PC-3 (cell line): Measurements from ENCODE around the gene ZFP92. TPM values are rescaled to one million over a fixed set of nuclear protein-coding genes. Genes with fewer than 3 reads are reported as not detected.

Experiments
- ATAC-seq: fragments of 200-7000 bp; cut with Tn5 transposase; 2 replicates; pipeline ENCODE4 v1.9.1; 2020; ENCODE audit warnings: mild to moderate bottlenecking, moderate library complexity
- BruUV-seq: library from RNA; stranded (reverse); fragments of 400-500 nt; replicated peaks from 2 replicates; lab custom pipeline; 2021; lab: Mats Ljungman, UMichigan
- CTCF ChIA-PET: fragments of 300-600 bp; sonication (Branson Sonifier 250); formaldehyde crosslinking; loops from one replicate; lab custom pipeline; 2022; ENCODE audit warnings: antibody characterized with exemption; lab: Charles Lee
- POLR2A ChIA-PET: fragments of 300-600 bp; sonication (Branson Sonifier 250); formaldehyde crosslinking; loops from one replicate; lab custom pipeline; 2022; ENCODE audit warnings: antibody characterized with exemption; ENCODE audit not compliant: unreplicated experiment; lab: Charles Lee
- DNase-seq: peaks from one replicate; pipeline ENCODE4 v3.0.0-alpha.2; 2015
- H2AFZ ChIP-seq: fragments of 300-600 bp; sonication (generic); 2 replicates; pipeline ENCODE4 v1.6.0; 2016; ENCODE audit warnings: antibody characterized with exemption, low read length
- H3F3A ChIP-seq: fragments of 300-600 bp; sonication (generic); one replicate; pipeline ENCODE4 v1.6.0; 2017; ENCODE audit warnings: antibody characterized with exemption, low read length, control low read depth, mild to moderate bottlenecking; ENCODE audit not compliant: unreplicated experiment
- H3K27ac ChIP-seq: fragments of 300-600 bp; sonication (generic); 2 replicates; pipeline ENCODE4 v1.5.1; 2016; ENCODE audit warnings: mild to moderate bottlenecking, low read length
- H3K27me3 ChIP-seq: fragments of 300-600 bp; sonication (generic); 2 replicates; pipeline ENCODE4 v1.6.1; 2016; ENCODE audit warnings: low read length, mixed read lengths
- H3K36me3 ChIP-seq: fragments of 300-600 bp; sonication (generic); 2 replicates; pipeline ENCODE4 v1.6.1; 2016; ENCODE audit warnings: low read depth, mixed run types, low read length, mixed read lengths
- H3K4me1 ChIP-seq: fragments of 300-600 bp; sonication (generic); 2 replicates; pipeline ENCODE4 v1.5.1; 2016; ENCODE audit warnings: low read length; ENCODE audit not compliant: insufficient read depth
- H3K4me2 ChIP-seq: fragments of 300-600 bp; sonication (generic); 2 replicates; pipeline ENCODE4 v1.6.0; 2016; ENCODE audit warnings: low read length
- H3K4me3 ChIP-seq: fragments of 300-600 bp; sonication (generic); 2 replicates; pipeline ENCODE4 v1.5.1; 2016; ENCODE audit warnings: mild to moderate bottlenecking, low read length, mixed read lengths
- H3K79me2 ChIP-seq: fragments of 300-600 bp; sonication (generic); 2 replicates; pipeline ENCODE4 v1.6.1; 2017; ENCODE audit warnings: low read length, mixed read lengths
- H3K9ac ChIP-seq: fragments of 300-600 bp; sonication (generic); 2 replicates; pipeline ENCODE4 v1.6.0; 2016; ENCODE audit warnings: mild to moderate bottlenecking, low read length
- H3K9me2 ChIP-seq: fragments of 300-600 bp; sonication (generic); replicated peaks from 2 replicates; pipeline ENCODE4 v1.6.1; 2016; ENCODE audit warnings: mixed run types, low read length, mixed read lengths
- H3K9me3 ChIP-seq: fragments of 300-600 bp; sonication (generic); 2 replicates; pipeline ENCODE4 v1.6.1; 2016; ENCODE audit warnings: low read length, mixed read lengths
- H4K20me1 ChIP-seq: fragments of 300-600 bp; sonication (generic); 2 replicates; pipeline ENCODE4 v1.6.1; 2016; ENCODE audit warnings: low read length, mixed read lengths
- EZH2 ChIP-seq: fragments of 300-600 bp; sonication (generic); IDR thresholded peaks from one replicate; pipeline ENCODE4 v1.6.1; 2017; ENCODE audit warnings: antibody characterized with exemption, mild to moderate bottlenecking, low read length; ENCODE audit not compliant: unreplicated experiment
- EZH2phosphoT487 ChIP-seq: fragments of 300-600 bp; sonication (generic); IDR thresholded peaks from 2 replicates; pipeline ENCODE4 v1.6.1; 2018; ENCODE audit warnings: mild to moderate bottlenecking, antibody characterized with exemption, low read length, borderline replicate concordance
- intact Hi-C: fragments of 100-400 bp; cut with micrococcal nuclease; formaldehyde crosslinking; loops from 2 replicates; pipeline ENCODE4 v1.9.0; 2023
- total RNA-seq: library from RNA; depleted of rRNA; stranded (reverse); fragments of >200 nt; gene quantifications from 2 replicates; pipeline ENCODE4 v1.2.3, GENCODE V29; 2014
- TF ChIP-seq, protein P1 (sequence below): fragments of 300-600 bp; sonication (generic); conservative IDR thresholded peaks from 2 replicates; pipeline ENCODE4 v1.5.1; 2017; ENCODE audit warnings: antibody characterized with exemption, low read depth, mild to moderate bottlenecking, low read length

Gene ZFP92
- total RNA-seq, 1 experiment from 2014 or later: not detected

GRCh38 chrX:153394612-153395011, 16.7 kb upstream of the ZFP92 start:
- H3K4me3 ChIP-seq: no peak overlapping the region
- intact Hi-C loops: no loop called here
- H3K27me3 ChIP-seq: 0 out of 2 replicates have a peak, but pooled peaks cover 3% of the 10 kb centered on the region
- ChIA-PET CTCF (no interaction called here), POLR2A (no interaction called here)
- H3K4me1 ChIP-seq: no peaks in the 10 kb centered on the region
- H3K9me3 ChIP-seq: no peaks in the 10 kb centered on the region
- no peaks in the 10 kb centered on the region for H4K20me1 ChIP-seq
- no TSS peak for BruUV-seq
- no peak overlapping the region for H2AFZ ChIP-seq
- ATAC-seq: no peak
- no peak overlapping the region for H3K4me2 ChIP-seq
- TF ChIP-seq, protein P1, sequence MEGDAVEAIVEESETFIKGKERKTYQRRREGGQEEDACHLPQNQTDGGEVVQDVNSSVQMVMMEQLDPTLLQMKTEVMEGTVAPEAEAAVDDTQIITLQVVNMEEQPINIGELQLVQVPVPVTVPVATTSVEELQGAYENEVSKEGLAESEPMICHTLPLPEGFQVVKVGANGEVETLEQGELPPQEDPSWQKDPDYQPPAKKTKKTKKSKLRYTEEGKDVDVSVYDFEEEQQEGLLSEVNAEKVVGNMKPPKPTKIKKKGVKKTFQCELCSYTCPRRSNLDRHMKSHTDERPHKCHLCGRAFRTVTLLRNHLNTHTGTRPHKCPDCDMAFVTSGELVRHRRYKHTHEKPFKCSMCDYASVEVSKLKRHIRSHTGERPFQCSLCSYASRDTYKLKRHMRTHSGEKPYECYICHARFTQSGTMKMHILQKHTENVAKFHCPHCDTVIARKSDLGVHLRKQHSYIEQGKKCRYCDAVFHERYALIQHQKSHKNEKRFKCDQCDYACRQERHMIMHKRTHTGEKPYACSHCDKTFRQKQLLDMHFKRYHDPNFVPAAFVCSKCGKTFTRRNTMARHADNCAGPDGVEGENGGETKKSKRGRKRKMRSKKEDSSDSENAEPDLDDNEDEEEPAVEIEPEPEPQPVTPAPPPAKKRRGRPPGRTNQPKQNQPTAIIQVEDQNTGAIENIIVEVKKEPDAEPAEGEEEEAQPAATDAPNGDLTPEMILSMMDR: no peak
- no peak for TF ChIP-seq EZH2phosphoT487
- TF ChIP-seq EZH2: no peak
- H3K79me2 ChIP-seq: no peaks in the 10 kb centered on the region
- no peaks in the 10 kb centered on the region for H3F3A ChIP-seq
- no peaks in the 10 kb centered on the region for H3K9me2 ChIP-seq
- no peak for DNase-seq
- H3K36me3 ChIP-seq: no peaks in the 10 kb centered on the region
- H3K27ac ChIP-seq: no peak overlapping the region
- H3K9ac ChIP-seq: no peak overlapping the region

- no peaks in the 10 kb centered on the region for H3K9me2 ChIP-seq
- no peaks in the 10 kb centered on the region for H3F3A ChIP-seq
- no peak overlapping the region for H3K4me3 ChIP-seq
- no peak for TF ChIP-seq EZH2phosphoT487
- TF ChIP-seq, protein P1: no peak
- no peak for TF ChIP-seq EZH2
- no peak overlapping the region for H2AFZ ChIP-seq
- ATAC-seq (no peak), DNase-seq (no peak)
- H3K9me3 ChIP-seq: no peaks in the 10 kb centered on the region
- no peak overlapping the region for H3K27ac ChIP-seq
- intact Hi-C loops: no loop called here
- POLR2A ChIA-PET: no interaction called here
- H3K9ac ChIP-seq: no peak overlapping the region
- 0 out of 2 replicates have a peak, but pooled peaks cover 6% of the 10 kb centered on the region for H3K27me3 ChIP-seq
- no peaks in the 10 kb centered on the region for H3K79me2 ChIP-seq
- H4K20me1 ChIP-seq: no peaks in the 10 kb centered on the region
- no TSS peak for BruUV-seq
- H3K4me1 ChIP-seq: no peaks in the 10 kb centered on the region
- no peaks in the 10 kb centered on the region for H3K36me3 ChIP-seq
- H3K4me2 ChIP-seq: no peak overlapping the region
- CTCF ChIA-PET: no interaction called here
Measured at GRCh38 chrX:153395613-153396319, 15.5 kb upstream of the ZFP92 start.
